HG02973 (cell line): Measurements from ENCODE around the gene RNF220.

Experiments
- ATAC-seq: cut with Tn5 transposase; IDR thresholded peaks from one replicate; pipeline ENCODE4 v1.9.1; 2021; ENCODE audit warnings: moderate library complexity; ENCODE audit not compliant: unreplicated experiment

RNF220 gene

GRCh38 chr1:44672961-44673674 is 268.1 kb downstream of the RNF220 start:
- no peak for ATAC-seq

DNA sequence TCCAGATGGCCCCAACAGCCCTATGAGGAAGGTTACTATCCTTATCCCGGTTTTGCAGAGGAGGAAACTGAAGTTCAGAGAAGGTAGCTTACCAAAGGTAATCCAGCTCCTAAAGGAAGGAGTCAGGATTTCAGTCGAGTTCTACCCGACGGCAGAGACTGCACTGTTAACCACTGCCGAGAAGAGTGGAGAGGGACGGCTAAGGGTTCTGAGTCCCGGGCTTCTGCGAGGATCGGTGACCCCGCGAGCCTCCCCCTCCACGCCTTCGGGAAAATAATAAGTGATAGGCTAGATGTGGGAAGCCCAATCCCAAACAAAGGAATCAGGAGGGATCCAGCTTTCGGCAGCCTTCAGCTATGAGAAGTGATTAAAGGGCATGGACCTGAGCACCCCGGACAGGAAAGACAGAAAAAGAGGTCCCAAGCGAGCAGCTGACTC is 268.6 kb downstream of the RNF220 start:
- peak; percentile 4 for ATAC-seq

DNA sequence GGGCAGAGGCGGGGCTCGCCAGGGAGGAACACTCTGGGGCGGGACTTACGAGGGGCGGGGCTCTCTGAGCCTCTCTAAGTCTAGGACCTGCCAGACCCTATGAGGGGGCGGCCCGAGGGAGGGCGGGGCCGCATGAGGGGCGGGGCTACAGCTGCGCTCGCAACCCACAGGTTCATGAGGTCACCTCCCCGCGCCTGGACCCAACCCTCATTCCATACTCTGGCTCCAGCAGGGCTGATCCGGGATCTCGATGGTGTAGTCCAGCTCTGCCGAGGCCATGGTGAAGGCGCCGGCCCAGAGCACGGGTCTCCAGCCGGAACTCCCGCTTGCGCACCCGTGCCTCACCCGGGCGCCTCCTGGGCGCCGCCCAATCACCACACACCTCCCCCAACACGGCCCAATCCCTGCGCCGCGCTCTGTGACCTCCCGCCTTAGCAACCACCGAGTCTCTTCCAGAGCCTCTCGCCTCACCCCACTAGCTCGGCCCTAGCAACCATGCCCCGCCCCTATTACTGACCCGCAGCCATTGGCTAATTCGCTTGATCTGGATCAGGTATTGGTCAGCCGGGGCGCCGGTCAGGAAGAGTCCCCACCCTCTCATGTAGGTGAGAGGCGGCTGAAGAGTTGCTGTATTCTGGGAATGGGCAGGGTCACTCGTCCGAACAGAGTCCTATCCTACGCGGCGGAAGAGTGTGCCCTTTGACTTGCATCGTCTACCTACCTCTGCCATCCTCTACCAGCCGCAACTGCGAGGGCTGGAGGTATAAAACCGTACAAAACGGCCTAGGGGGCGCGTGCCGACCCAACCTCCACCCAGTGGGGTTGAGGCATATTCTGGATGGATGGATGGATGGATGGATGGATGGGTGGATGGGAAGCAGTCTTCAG is 269.3 kb downstream of the RNF220 start, which contains the start of the genes ARMH1 and TMEM53:
TSS of gene ARMH1 (plus strand) at position 602 of the 888 bp plus-strand sequence. CDS start 14,984 bp downstream, outside the sequence.
TSS of gene TMEM53 (minus strand) at position 369 of the 888 bp plus-strand sequence. CDS start at position 279, 90 bp downstream.
- peak; percentile 83 for ATAC-seq

- no peak for ATAC-seq
Observed at GRCh38 chr1:44675186-44675585, 270.1 kb downstream of the RNF220 start.

- no peak for ATAC-seq
Observed at GRCh38 chr1:44676484-44677200, 271.6 kb downstream of the RNF220 start.

- no peak for ATAC-seq
Observed at GRCh38 chr1:44677201-44677766, 272.2 kb downstream of the RNF220 start.

DNA sequence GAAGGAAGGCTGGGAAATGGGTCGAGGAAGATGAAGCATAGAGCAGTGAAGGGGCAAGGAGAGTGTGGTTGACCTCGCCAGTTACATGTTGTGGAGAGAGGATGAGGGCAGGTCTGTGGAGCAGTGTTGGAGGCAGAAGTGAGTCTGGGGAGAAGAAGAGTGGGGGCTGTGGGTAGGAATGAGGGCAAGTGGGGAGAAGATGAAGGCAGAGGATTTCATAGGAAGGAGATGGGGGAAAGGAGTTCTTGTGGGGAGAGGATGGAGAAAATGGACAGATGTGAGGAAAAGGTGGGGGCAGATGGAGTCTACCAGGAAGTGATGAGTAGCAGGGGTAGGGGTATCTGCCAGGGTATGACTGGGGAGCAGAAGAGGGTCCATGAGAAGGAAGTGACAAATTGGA is 273.1 kb downstream of the RNF220 start:
- ATAC-seq = no peak

GRCh38 chr1:44678626-44679025 is 273.6 kb downstream of the RNF220 start:
- ATAC-seq = no peak

DNA sequence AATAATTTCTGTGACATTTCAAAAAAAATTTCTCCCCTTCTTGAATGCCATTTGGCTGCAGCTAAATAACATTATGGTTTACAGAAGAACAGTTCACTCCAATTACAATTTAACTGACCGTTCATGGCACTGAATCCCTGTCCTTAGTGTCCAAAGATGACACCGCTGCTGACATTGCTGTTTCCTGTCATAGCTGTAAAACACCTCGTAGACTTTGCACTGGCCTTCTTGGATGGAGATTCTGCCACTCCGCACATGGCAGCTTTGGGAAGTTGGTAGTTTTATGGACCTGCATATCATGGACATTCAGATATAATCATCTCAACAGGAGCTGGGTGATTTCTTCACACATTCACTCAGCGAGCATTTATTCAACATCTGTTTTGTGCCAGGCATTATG is 274.4 kb downstream of the RNF220 start:
- no peak for ATAC-seq

DNA sequence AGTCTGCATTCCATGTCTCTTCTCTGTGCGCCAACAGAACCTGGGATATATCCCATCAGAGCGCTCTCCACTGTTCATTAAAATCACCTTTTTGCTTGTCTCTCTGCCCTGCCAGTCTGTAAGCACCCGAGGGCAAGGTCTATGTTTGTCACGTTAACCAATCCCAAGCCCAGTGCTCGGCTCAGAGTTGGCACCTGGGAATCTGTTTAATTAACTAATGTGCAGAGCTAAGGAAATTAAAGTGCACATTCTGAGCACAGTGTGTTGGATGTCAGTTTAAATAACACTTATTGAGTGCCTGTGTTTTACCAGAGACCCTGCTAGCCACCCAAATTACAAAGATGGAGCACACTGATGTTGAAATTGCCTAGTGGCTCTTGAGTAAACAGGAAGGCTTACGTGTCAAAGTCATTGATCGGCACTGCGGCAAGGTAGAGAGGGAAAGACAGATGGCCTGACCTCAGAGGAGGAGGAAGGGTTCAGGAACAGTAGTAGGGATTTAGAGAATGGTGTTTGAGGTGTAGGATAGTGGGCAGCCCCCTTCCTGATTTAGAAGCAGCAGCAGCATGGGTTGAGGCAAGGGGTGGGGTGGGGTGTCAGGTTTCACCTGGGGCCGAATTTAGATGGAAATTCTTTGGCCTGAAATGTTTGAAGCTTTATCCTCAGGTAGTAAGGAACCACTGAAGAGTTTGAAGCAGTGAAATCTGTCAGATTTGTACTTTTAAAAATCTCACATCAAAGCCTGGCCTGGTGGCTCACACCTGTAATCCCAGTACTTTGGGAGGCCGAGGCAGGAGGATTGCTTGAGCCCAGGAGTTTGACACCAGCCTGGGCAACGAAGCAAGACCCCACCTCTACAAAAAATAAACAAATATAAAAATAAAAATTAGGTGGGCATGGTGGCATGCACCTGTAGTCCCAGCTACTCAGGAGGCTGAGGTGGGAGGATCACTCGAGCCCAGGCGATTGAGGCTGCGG is 277.1 kb downstream of the RNF220 start:
- ATAC-seq = no peak

GRCh38 chr1:44682883-44683265 is 277.8 kb downstream of the RNF220 start:
- no peak for ATAC-seq

- peak; percentile 84 for ATAC-seq
Observed at GRCh38 chr1:44684525-44684924, 279.5 kb downstream of the RNF220 start.

- no peak for ATAC-seq
Observed at GRCh38 chr1:44685218-44685617, 280.2 kb downstream of the RNF220 start.

DNA sequence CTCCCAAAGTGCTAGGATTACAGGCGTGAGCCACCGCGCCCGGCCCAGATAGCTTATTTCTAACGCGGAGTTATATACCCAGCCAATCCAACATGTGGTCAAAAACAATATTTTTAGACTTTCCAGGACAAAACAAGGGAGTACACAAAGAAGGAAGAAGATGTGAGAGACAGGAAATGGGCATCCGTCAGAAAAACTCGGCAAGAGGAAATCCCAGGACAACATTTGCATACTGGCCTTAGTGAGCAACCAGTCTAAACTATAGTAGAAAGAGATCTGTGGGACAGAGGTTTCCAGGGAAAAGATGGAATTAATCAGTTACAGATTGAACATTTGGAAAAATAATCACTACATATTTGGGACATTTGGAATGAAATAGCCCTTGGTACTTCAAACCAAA is 280.8 kb downstream of the RNF220 start:
- no peak for ATAC-seq

- ATAC-seq = no peak
Observed at GRCh38 chr1:44688760-44689446, 283.8 kb downstream of the RNF220 start.

- ATAC-seq = no peak
Observed at GRCh38 chr1:44689447-44689765, 284.4 kb downstream of the RNF220 start.

GRCh38 chr1:44693159-44693558 is 288.1 kb downstream of the RNF220 start:
- no peak for ATAC-seq

- ATAC-seq = no peak
Observed at GRCh38 chr1:44693900-44694299, 288.8 kb downstream of the RNF220 start.

DNA sequence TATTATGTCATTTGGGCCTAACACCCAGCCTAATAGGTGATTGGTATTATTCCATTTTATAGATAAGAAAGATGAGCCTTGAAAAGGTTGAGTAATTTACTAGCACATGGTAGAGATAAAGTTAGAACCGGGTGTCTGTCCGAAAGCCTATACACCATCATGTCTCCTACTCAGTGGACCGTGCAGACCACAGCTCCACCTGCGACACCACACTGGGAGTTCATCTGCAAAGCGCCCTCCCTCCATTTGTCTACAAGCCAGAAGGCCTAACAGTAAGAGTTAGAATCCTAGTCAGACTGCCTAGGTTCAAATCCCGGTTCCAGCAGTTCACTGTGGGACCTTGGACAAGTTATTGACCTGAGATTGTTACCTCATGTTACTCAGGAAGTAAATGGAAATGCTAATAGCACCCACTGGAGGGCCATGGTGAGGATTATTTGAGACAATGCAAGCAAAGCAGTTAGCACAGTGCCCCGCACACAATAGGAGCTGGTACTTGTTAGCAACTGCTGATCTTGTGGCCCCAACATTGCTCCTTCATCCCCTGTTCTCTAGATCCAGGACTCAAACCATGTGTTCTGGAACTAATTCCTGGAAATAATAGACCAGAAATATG is 289.9 kb downstream of the RNF220 start:
- no peak for ATAC-seq
